IMR-90 (cell line): ENCODE results near the gene TYSND1. TPM values are rescaled to one million over a fixed set of nuclear protein-coding genes. Genes with fewer than 3 reads are reported as not detected.

Source experiments
- ATAC-seq: fragments of 200-7000 bp; cut with Tn5 transposase; 2 replicates; pipeline ENCODE4 v1.9.1; 2020; ENCODE audit warnings: low read depth, mild to moderate bottlenecking, moderate library complexity
- BruUV-seq: library from RNA; stranded (reverse); fragments of 400-500 nt; replicated peaks from 2 replicates; lab custom pipeline; 2021; lab: Mats Ljungman, UMichigan
- CTCF ChIA-PET: fragments of 300-600 bp; formaldehyde crosslinking; extraction: SDS; loops from one replicate; lab custom pipeline; 2021; ENCODE audit warnings: antibody characterized with exemption; lab: Yijun Ruan, JAX
- POLR2A ChIA-PET: fragments of 300-600 bp; sonication (Branson Sonifier 250); formaldehyde crosslinking; loops from one replicate; lab custom pipeline; 2022; ENCODE audit warnings: antibody characterized with exemption; ENCODE audit not compliant: unreplicated experiment; lab: Charles Lee
- DNase-seq: peaks from one replicate; pipeline ENCODE4 v3.0.0; 2013
- H2AFZ ChIP-seq: replicated peaks from 2 replicates; pipeline ENCODE3; 2013; ENCODE audit warnings: low read length, mild to moderate bottlenecking; ENCODE audit not compliant: poor library complexity
- H2AK5ac ChIP-seq: 2 replicates; pipeline ENCODE4 v1.6.1; 2013; ENCODE audit warnings: low read depth, low read length, inconsistent platforms
- H2AK9ac ChIP-seq: replicated peaks from 2 replicates; pipeline ENCODE3; 2013; ENCODE audit warnings: mild to moderate bottlenecking, low read depth, low read length, moderate library complexity; ENCODE audit not compliant: poor library complexity
- H2BK120ac ChIP-seq: 2 replicates; pipeline ENCODE4 v1.6.1; 2013; ENCODE audit warnings: low read depth, low read length, inconsistent platforms
- H2BK15ac ChIP-seq: 3 replicates; pipeline ENCODE4 v1.6.1; 2013; ENCODE audit warnings: low read depth, low read length, inconsistent platforms
- H2BK20ac ChIP-seq: 2 replicates; pipeline ENCODE4 v1.6.1; 2013; ENCODE audit warnings: low read depth, mild to moderate bottlenecking, inconsistent platforms, low read length, moderate library complexity
- H2BK5ac ChIP-seq: 2 replicates; pipeline ENCODE4 v1.6.1; 2013; ENCODE audit warnings: mild to moderate bottlenecking, low read depth, low read length, inconsistent platforms; ENCODE audit not compliant: poor library complexity, severe bottlenecking
- H3K14ac ChIP-seq: replicated peaks from 2 replicates; pipeline ENCODE4 v1.6.1; 2013; ENCODE audit warnings: low read depth, low read length, inconsistent platforms
- H3K18ac ChIP-seq: 2 replicates; pipeline ENCODE4 v1.6.1; 2013; ENCODE audit warnings: low read depth, low read length, control low read depth
- H3K23ac ChIP-seq: 2 replicates; pipeline ENCODE4 v1.6.1; 2013; ENCODE audit warnings: low read depth, low read length, inconsistent platforms
- H3K27ac ChIP-seq: 2 replicates; pipeline ENCODE4 v1.5.1; 2013; ENCODE audit warnings: mild to moderate bottlenecking, control low read depth, low read length; ENCODE audit not compliant: insufficient read depth
- H3K27me3 ChIP-seq: 2 replicates; pipeline ENCODE4 v1.6.1; 2013; ENCODE audit warnings: low read length; ENCODE audit not compliant: control insufficient read depth, insufficient read depth
- H3K36me3 ChIP-seq: 2 replicates; pipeline ENCODE4 v1.6.1; 2013; ENCODE audit warnings: low read length, mixed read lengths; ENCODE audit not compliant: control insufficient read depth, insufficient read depth
- H3K4ac ChIP-seq: 2 replicates; pipeline ENCODE4 v1.6.1; 2013; ENCODE audit warnings: low read depth, low read length, inconsistent platforms
- H3K4me1 ChIP-seq: 2 replicates; pipeline ENCODE4 v1.6.1; 2013; ENCODE audit warnings: low read length, mixed read lengths; ENCODE audit not compliant: control insufficient read depth, insufficient read depth
- H3K4me2 ChIP-seq: 2 replicates; pipeline ENCODE4 v1.6.1; 2013; ENCODE audit warnings: low read depth, mild to moderate bottlenecking, control low read depth, low read length, moderate library complexity
- H3K4me3 ChIP-seq: 2 replicates; pipeline ENCODE4 v1.5.1; 2013; ENCODE audit warnings: low read depth, mild to moderate bottlenecking, control low read depth, low read length, moderate library complexity; ENCODE audit not compliant: insufficient read depth
- H3K56ac ChIP-seq: 2 replicates; pipeline ENCODE4 v1.6.1; 2013; ENCODE audit warnings: low read length, inconsistent platforms; ENCODE audit not compliant: insufficient read depth; ENCODE audit errors: extremely low read depth
- H3K79me1 ChIP-seq, 2 experiments: 2 replicates each; pipeline ENCODE4 v1.6.1; 2013; ENCODE audit warnings: low read length in 2 of 2, inconsistent platforms in 1 of 2, low read depth in 1 of 2
- H3K9ac ChIP-seq: 2 replicates; pipeline ENCODE4 v1.6.1; 2013; ENCODE audit warnings: low read depth, low read length, control low read depth
- H3K9me1 ChIP-seq: 2 replicates; pipeline ENCODE4 v1.6.1; 2013; ENCODE audit warnings: low read length, inconsistent platforms; ENCODE audit not compliant: insufficient read depth
- H3K9me3 ChIP-seq: 2 replicates; pipeline ENCODE4 v1.6.1; 2013; ENCODE audit warnings: low read length; ENCODE audit not compliant: control insufficient read depth, insufficient read depth
- H4K20me1 ChIP-seq: 2 replicates; pipeline ENCODE4 v1.6.1; 2013; ENCODE audit warnings: low read length, inconsistent platforms; ENCODE audit not compliant: insufficient read depth
- H4K5ac ChIP-seq: 2 replicates; pipeline ENCODE4 v1.6.1; 2013; ENCODE audit warnings: mild to moderate bottlenecking, low read depth, low read length, control low read depth
- H4K8ac ChIP-seq, 2 experiments: 2 replicates each; pipeline ENCODE4 v1.6.1; 2013; ENCODE audit warnings: low read depth in 2 of 2, low read length in 2 of 2, control low read depth in 1 of 2, inconsistent platforms in 1 of 2
- H4K91ac ChIP-seq: 2 replicates; pipeline ENCODE4 v1.6.1; 2013; ENCODE audit warnings: low read depth, low read length, inconsistent platforms; ENCODE audit not compliant: insufficient read depth
- BHLHE40 ChIP-seq: fragments of 150-350 bp; IDR thresholded peaks from 2 replicates; pipeline ENCODE4 v1.6.1; 2016; ENCODE audit warnings: mild to moderate bottlenecking, low read depth, low read length
- CEBPB ChIP-seq: IDR thresholded peaks from 2 replicates; pipeline ENCODE4 v1.6.1; 2012; ENCODE audit warnings: low read depth, low read length, improper control_type of control experiment
- CHD1 ChIP-seq: IDR thresholded peaks from 2 replicates; pipeline ENCODE4 v1.6.1; 2012; ENCODE audit warnings: low read depth, low read length, improper control_type of control experiment
- CTCF ChIP-seq: conservative IDR thresholded peaks from 2 replicates; pipeline ENCODE4 v1.5.1; 2012; ENCODE audit warnings: mild to moderate bottlenecking, low read depth, low read length, improper control_type of control experiment
- FOS ChIP-seq: fragments of 150-350 bp; IDR thresholded peaks from 2 replicates; pipeline ENCODE4 v1.6.1; 2016; ENCODE audit warnings: low read depth, low read length
- MAFK ChIP-seq: IDR thresholded peaks from 2 replicates; pipeline ENCODE4 v1.6.1; 2012; ENCODE audit warnings: low read depth, low read length, improper control_type of control experiment
- MAZ ChIP-seq: IDR thresholded peaks from 2 replicates; pipeline ENCODE4 v1.6.1; 2012; ENCODE audit warnings: low read depth, mild to moderate bottlenecking, low read length, improper control_type of control experiment, moderate library complexity, borderline replicate concordance
- MXI1 ChIP-seq: IDR thresholded peaks from 2 replicates; pipeline ENCODE4 v1.6.1; 2012; ENCODE audit warnings: low read depth, mild to moderate bottlenecking, low read length, moderate library complexity, borderline replicate concordance
- NFE2L2 ChIP-seq: fragments of 150-350 bp; IDR thresholded peaks from 2 replicates; pipeline ENCODE4 v1.6.1; 2016; ENCODE audit warnings: low read depth, mild to moderate bottlenecking, low read length
- POLR2A ChIP-seq: IDR thresholded peaks from 2 replicates; pipeline ENCODE4 v1.6.1; 2012; ENCODE audit warnings: mild to moderate bottlenecking, low read depth, low read length
- RAD21 ChIP-seq: IDR thresholded peaks from 2 replicates; pipeline ENCODE4 v1.6.1; 2012; ENCODE audit warnings: low read length, improper control_type of control experiment
- RCOR1 ChIP-seq: IDR thresholded peaks from 2 replicates; pipeline ENCODE4 v1.6.1; 2012; ENCODE audit warnings: mild to moderate bottlenecking, low read length, improper control_type of control experiment; ENCODE audit not compliant: insufficient replicate concordance
- RFX5 ChIP-seq: IDR thresholded peaks from 2 replicates; pipeline ENCODE4 v1.8.0; 2012; ENCODE audit warnings: low read depth, mild to moderate bottlenecking, low read length, moderate library complexity
- SMC3 ChIP-seq: fragments of 150-350 bp; IDR thresholded peaks from 2 replicates; pipeline ENCODE4 v1.6.1; 2016; ENCODE audit warnings: low read depth, mild to moderate bottlenecking, antibody characterized with exemption, low read length, moderate library complexity
- USF2 ChIP-seq: fragments of 150-350 bp; IDR thresholded peaks from 2 replicates; pipeline ENCODE4 v1.6.1; 2017; ENCODE audit warnings: mild to moderate bottlenecking, antibody characterized with exemption, low read length, low read depth
- WGBS, 2 experiments: methylation state at CpG; one replicate each; pipeline versions ENCODE4 v1.1.5 to v1.1.7; 2013; ENCODE audit warnings: missing lambda C conversion rate in 2 of 2; ENCODE audit not compliant: insufficient read length in 1 of 2; ENCODE audit errors: extremely low coverage in 2 of 2; 5-methylcytosine and 5-hydroxymethylcytosine counted together
- dilution Hi-C: fragments of 300-500 bp; cut with HindIII; formaldehyde crosslinking; loops from one replicate; pipeline ENCODE4 v1.14.3; 2018; ENCODE audit warnings: low sequenced_read_pairs; ENCODE audit not compliant: unreplicated experiment
- in situ Hi-C: fragments of 300-500 bp; cut with MboI; formaldehyde crosslinking; loops from 3 replicates; pipeline ENCODE4 v1.14.3; 2019; ENCODE audit warnings: low sequenced_read_pairs, inconsistent platforms, mixed read lengths
- intact Hi-C: fragments of 100-400 bp; cut with micrococcal nuclease; formaldehyde crosslinking; loops from 2 replicates; pipeline ENCODE4 v1.10.0; 2022
- polyA plus RNA-seq, 3 experiments: library from polyadenylated mRNA; depleted of rRNA; stranded (reverse); fragments of >200 nt; gene quantifications; 2 replicates each; pipeline ENCODE4 v1.2.3, GENCODE V29; 2012; ENCODE audit warnings: low replicate concordance in 1 of 3
- total RNA-seq: library from RNA; depleted of rRNA; stranded (reverse); fragments of >200 nt; gene quantifications from 2 replicates; pipeline ENCODE4 v1.2.3, GENCODE V29; 2012
- TF ChIP-seq, protein P1 (sequence below): fragments of 150-350 bp; IDR thresholded peaks from 2 replicates; pipeline ENCODE4 v1.6.1; 2016; ENCODE audit warnings: low read depth, mild to moderate bottlenecking, low read length, moderate library complexity, borderline replicate concordance

TYSND1 gene
- total and polyA plus RNA-seq, 2 of the 4 experiments (the other 2 are of a cell fraction), result 2.9 to 4.1 TPM

DNA sequence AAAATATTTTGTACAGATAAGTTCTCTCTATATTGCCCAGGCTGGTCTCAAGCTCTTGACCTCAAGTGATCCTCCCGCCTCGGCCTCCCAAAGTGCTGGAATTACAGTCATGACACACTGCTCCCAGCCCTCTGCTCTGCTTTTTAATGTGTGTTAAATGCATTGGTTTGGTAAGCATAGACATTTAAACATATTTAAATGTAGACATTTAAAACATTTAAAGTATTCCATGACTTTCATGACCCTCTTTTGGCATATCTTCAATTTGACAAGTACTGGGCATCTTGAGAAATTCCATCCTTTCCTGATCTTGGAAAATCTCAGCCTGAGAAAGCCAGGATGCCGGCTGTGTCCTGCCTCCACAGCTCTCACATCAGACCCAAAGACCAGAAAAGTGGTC, 29.0 kb upstream of the TYSND1 start:
- no peaks in the 10 kb centered on the region for H3K27me3 ChIP-seq
- TF ChIP-seq USF2, result no peak
- no peak for TF ChIP-seq RFX5
- no peak for TF ChIP-seq RAD21
- no peak for TF ChIP-seq MXI1
- TF ChIP-seq CHD1, result no peak
- no peak for TF ChIP-seq BHLHE40
- no peak for TF ChIP-seq MAZ
- TF ChIP-seq SMC3, result no peak
- TF ChIP-seq MAFK, result no peak
- TF ChIP-seq, protein P1, sequence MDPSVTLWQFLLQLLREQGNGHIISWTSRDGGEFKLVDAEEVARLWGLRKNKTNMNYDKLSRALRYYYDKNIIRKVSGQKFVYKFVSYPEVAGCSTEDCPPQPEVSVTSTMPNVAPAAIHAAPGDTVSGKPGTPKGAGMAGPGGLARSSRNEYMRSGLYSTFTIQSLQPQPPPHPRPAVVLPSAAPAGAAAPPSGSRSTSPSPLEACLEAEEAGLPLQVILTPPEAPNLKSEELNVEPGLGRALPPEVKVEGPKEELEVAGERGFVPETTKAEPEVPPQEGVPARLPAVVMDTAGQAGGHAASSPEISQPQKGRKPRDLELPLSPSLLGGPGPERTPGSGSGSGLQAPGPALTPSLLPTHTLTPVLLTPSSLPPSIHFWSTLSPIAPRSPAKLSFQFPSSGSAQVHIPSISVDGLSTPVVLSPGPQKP, result no peak
- no peak for TF ChIP-seq NFE2L2
- TF ChIP-seq RCOR1, result no peak
- TF ChIP-seq CEBPB, result no peak
- no peak for TF ChIP-seq CTCF
- TF ChIP-seq FOS, result no peak
- no peak for TF ChIP-seq POLR2A
- 83% methylated on average over 1 of the region's 3 CpGs; no CpG with 5 or more reads in 1 of the 2 experiments for WGBS, 2 experiments
- H3K27ac ChIP-seq, result no peak overlapping the region
- no peak overlapping the region for H3K14ac ChIP-seq
- H3K18ac ChIP-seq, result no peak overlapping the region
- no peak overlapping the region for H4K8ac ChIP-seq
- H3K36me3 ChIP-seq, result no peaks in the 10 kb centered on the region
- H3K9me1 ChIP-seq, result peaks cover 16% of the 10 kb centered on the region
- peak overlapping the region; percentile 23 for H2AFZ ChIP-seq
- peaks cover 5 to 8% of the 10 kb centered on the region in 2 experiments for H3K79me1 ChIP-seq
- H3K56ac ChIP-seq, result no peak overlapping the region
- no peak overlapping the region; the same call in 1 of the 2 replicates for H3K23ac ChIP-seq
- H2BK15ac ChIP-seq, result no peak overlapping the region
- no TSS peak for BruUV-seq
- no peak overlapping the region for H2BK5ac ChIP-seq
- H2BK20ac ChIP-seq, result no peak overlapping the region
- H2AK9ac ChIP-seq, result no peak overlapping the region
- no peak overlapping the region for H4K5ac ChIP-seq
- H3K4me1 ChIP-seq, result peaks cover 8% of the 10 kb centered on the region
- H3K4me3 ChIP-seq, result no peak overlapping the region
- dilution Hi-C loops, result no loop called here
- peaks cover 7% of the 10 kb centered on the region for H3K9me3 ChIP-seq
- no peak overlapping the region for H3K9ac ChIP-seq
- POLR2A ChIA-PET, result no interaction called here
- no peak overlapping the region for H2BK120ac ChIP-seq
- H2AK5ac ChIP-seq, result no peak overlapping the region
- ATAC-seq, result no peak
- intact Hi-C loops, result no loop called here
- no peak overlapping the region for H3K4me2 ChIP-seq
- no peak overlapping the region for H3K4ac ChIP-seq
- no peak for DNase-seq
- no peak overlapping the region for H4K91ac ChIP-seq
- CTCF ChIA-PET, result no interaction called here
- in situ Hi-C loops, result no loop called here
- H4K20me1 ChIP-seq, result no peaks in the 10 kb centered on the region
